ENCODE data around the gene FAM98B. TPM values are rescaled to one million over a fixed set of nuclear protein-coding genes. Genes with fewer than 3 reads are reported as not detected.

Gene FAM98B
- total and polyA plus RNA-seq, 4 experiments from 2014 or later: 3.3 to 26.3 (median 12.6) TPM

DNA sequence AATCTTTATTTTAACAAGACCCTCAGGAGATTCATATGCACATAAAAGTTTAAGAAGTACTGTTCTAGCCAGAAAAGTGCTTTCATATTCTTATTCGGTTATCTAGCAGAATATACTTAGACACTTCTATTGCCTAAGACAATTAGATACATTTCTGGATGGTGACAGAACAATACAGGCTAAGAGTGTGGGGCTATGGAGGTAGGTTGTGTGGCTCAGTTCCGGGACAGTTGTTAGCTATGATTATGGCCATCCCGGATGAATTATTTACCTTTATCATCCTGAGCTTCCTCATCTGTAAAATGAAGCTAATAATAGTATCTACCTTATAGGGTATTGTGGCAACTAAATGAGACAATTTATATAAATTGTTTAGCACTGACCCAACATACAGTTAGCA, 6.6 kb downstream of the FAM98B start:
- Histone ChIP-seq H3K4me1 (ENCODE audit: insufficient read depth, low read length) (peaks cover 13% of the 10 kb centered on the region), H3K4me3 (ENCODE audit: low read length in 2 of 2) (no peak overlapping the region), H3K27ac (ENCODE audit: low read depth, low read length) (no peak overlapping the region), H3K9me3 (ENCODE audit: control insufficient read depth in 1 of 2, low read length in 2 of 2) (no peaks in the 10 kb centered on the region), H3K27me3 (ENCODE audit: insufficient read depth, low read length) (no peaks in the 10 kb centered on the region), H3K36me3 (ENCODE audit: insufficient read depth, low read length) (no peaks in the 10 kb centered on the region)
- H3K27ac Mint-ChIP-seq: no peak overlapping the region
- CTCF ChIA-PET (ENCODE audit: partially characterized antibody): interaction anchor here (0.8 to 2.5 kb wide), 3 partner anchors 12 to 238 kb away, joined by 3 to 11 read pairs (median 7); no protein-coding TSS in a partner anchor
- H3K36me3 Mint-ChIP-seq: peaks cover 2 to 10% of the 10 kb centered on the region in 2 donors
- peaks cover 35 to 60% (median 39%) of the 10 kb centered on the region in 4 donors for H3K4me1 Mint-ChIP-seq
- H3K27me3 Mint-ChIP-seq: no peaks in the 10 kb centered on the region
- intact Hi-C loops (cut with micrococcal nuclease): no loop called here
- DNase-seq: no peak
- H3K4me3 Mint-ChIP-seq: no peak overlapping the region
- POLR2A ChIA-PET (ENCODE audit: partially characterized antibody): no interaction called here
- no peaks in the 10 kb centered on the region for H3K9me3 Mint-ChIP-seq

DNA sequence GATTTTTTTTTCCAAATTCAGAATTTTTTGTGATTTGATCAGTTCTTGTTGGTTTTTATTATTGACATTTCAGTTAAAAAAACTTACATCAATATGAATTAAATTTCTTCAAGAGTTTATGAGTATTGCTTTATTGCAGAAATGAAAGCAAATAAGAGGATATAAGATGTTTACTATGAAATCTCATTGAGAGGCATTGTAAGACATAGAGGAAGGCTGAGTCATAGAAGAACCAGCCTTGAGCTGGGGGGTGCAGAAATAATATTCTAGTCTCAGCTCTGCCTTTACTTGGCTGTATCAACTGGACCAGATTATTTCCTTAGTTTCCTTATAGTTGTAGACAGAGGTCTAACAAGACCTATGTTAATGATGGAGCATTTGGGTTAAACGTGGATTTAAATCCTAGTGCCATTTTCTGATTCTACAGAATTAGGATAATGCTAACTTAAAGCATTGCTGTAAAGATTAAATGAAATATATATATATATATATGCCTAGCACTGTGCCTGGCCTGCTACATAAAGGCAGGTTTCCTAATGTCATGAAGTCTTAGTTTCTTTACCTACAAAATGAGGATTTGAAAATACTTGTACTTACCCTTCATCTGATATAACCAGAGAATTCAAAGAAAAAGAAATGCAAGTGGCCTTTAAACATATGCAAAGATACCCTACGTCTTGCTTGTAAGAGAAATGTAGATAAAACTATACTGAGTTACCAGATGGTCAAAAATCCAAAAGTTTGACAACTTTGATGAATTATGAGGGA, 7.3 kb downstream of the FAM98B start:
- no peak overlapping the region for H3K4me3 Mint-ChIP-seq
- Histone ChIP-seq H3K9me3 (ENCODE audit: control insufficient read depth in 1 of 2, low read length in 2 of 2) (no peaks in the 10 kb centered on the region), H3K27ac (ENCODE audit: low read depth, low read length) (no peak overlapping the region), H3K27me3 (ENCODE audit: insufficient read depth, low read length) (no peaks in the 10 kb centered on the region), H3K36me3 (ENCODE audit: insufficient read depth, low read length) (no peaks in the 10 kb centered on the region), H3K4me1 (ENCODE audit: insufficient read depth, low read length) (peaks cover 6% of the 10 kb centered on the region), H3K4me3 (ENCODE audit: low read length in 2 of 2) (no peak overlapping the region)
- intact Hi-C loops (cut with micrococcal nuclease): no loop called here
- POLR2A ChIA-PET (ENCODE audit: partially characterized antibody): no interaction called here
- CTCF ChIA-PET (ENCODE audit: partially characterized antibody): interaction anchor here (0.8 to 2.5 kb wide), 3 partner anchors 11 to 238 kb away, joined by 3 to 11 read pairs (median 7); no protein-coding TSS in a partner anchor
- peaks cover 2 to 13% of the 10 kb centered on the region in 2 donors for H3K36me3 Mint-ChIP-seq
- peak overlapping the region in 1 of 7 donors; percentile 57 for H3K27ac Mint-ChIP-seq
- no peaks in the 10 kb centered on the region for H3K9me3 Mint-ChIP-seq
- no peak for DNase-seq
- H3K27me3 Mint-ChIP-seq: no peaks in the 10 kb centered on the region
- peaks cover 33 to 54% (median 35%) of the 10 kb centered on the region in 4 donors for H3K4me1 Mint-ChIP-seq

DNA sequence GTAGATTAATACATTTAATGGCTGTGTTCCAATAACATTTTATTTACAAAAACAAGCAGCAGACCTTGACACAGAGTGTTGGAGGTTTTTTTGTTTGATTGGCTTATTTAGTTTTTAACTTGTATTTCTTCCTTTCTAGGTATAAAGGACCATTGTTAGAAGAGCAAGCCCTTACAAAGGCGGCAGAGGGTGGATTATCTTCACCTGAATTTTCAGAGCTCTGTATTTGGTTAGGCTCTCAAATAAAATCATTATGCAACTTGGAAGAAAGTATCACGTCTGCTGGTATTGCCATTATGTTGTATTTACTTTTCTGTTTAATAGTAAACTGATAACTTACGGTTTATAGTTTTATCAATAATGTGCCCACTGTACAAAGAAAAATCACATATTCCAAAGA, 10.0 kb downstream of the FAM98B start:
- DNase-seq: no peak
- Mint-ChIP-seq H3K36me3 (peaks cover 6 to 9% of the 10 kb centered on the region in 2 donors), H3K4me3 (no peak overlapping the region), H3K27ac (no peak overlapping the region), H3K9me3 (no peaks in the 10 kb centered on the region), H3K27me3 (no peaks in the 10 kb centered on the region), H3K4me1 (peaks cover 23 to 34% (median 24%) of the 10 kb centered on the region in 4 donors)
- H3K27ac ChIP-seq (ENCODE audit: low read depth, low read length): no peak overlapping the region
- no peaks in the 10 kb centered on the region for H3K36me3 ChIP-seq (ENCODE audit: insufficient read depth, low read length)
- ChIA-PET CTCF (ENCODE audit: partially characterized antibody) (interaction anchor here (0.9 to 3.7 kb wide), 6 partner anchors 10 to 242 kb away, joined by 3 to 17 read pairs (median 6); partner anchors contain the start of gene FAM98B), POLR2A (ENCODE audit: partially characterized antibody) (interaction anchor here (1.2 to 1.7 kb wide), 3 partner anchors 9 to 236 kb away, joined by 4 to 10 read pairs (median 4); partner anchors contain the start of gene FAM98B)
- H3K9me3 ChIP-seq (ENCODE audit: control insufficient read depth in 1 of 2, low read length in 2 of 2): no peaks in the 10 kb centered on the region
- no peaks in the 10 kb centered on the region for H3K27me3 ChIP-seq (ENCODE audit: insufficient read depth, low read length)
- H3K4me1 ChIP-seq (ENCODE audit: insufficient read depth, low read length): peaks cover 3% of the 10 kb centered on the region
- no peak overlapping the region for H3K4me3 ChIP-seq (ENCODE audit: low read length in 2 of 2)
- intact Hi-C loops (cut with micrococcal nuclease): no loop called here

DNA sequence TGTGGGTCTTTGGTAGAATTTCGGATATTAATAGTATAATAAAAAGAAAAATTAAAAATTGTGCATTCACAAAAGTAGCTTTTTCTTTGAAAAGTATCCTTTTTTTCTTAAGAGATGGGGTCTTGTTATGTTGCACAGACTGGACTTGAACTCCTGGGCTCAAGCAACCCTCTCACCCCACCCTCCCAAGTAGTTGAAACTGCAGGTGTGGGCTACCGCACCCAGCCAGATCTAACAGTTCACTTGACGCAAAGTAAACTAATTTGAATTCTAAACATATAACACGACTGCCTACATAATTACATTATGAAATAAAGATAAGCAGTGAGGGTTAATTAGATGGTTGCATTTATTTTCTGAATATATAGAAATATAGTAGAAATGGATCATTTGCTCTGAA, 10.7 kb downstream of the FAM98B start:
- Histone ChIP-seq H3K27ac (ENCODE audit: low read depth, low read length) (no peak overlapping the region), H3K4me3 (ENCODE audit: low read length in 2 of 2) (no peak overlapping the region), H3K9me3 (ENCODE audit: control insufficient read depth in 1 of 2, low read length in 2 of 2) (no peaks in the 10 kb centered on the region), H3K27me3 (ENCODE audit: insufficient read depth, low read length) (no peaks in the 10 kb centered on the region), H3K4me1 (ENCODE audit: insufficient read depth, low read length) (no peaks in the 10 kb centered on the region), H3K36me3 (ENCODE audit: insufficient read depth, low read length) (no peaks in the 10 kb centered on the region)
- CTCF ChIA-PET (ENCODE audit: partially characterized antibody): interaction anchor here (0.6 to 3.7 kb wide), 7 partner anchors 10 to 243 kb away, joined by 3 to 17 read pairs (median 4); partner anchors contain the start of gene FAM98B
- POLR2A ChIA-PET (ENCODE audit: partially characterized antibody): interaction anchor here (1.2 to 1.7 kb wide), 3 partner anchors 10 to 234 kb away, joined by 3 to 10 read pairs (median 4); partner anchors contain the start of gene FAM98B
- Mint-ChIP-seq H3K27me3 (no peaks in the 10 kb centered on the region), H3K27ac (no peak overlapping the region), H3K4me3 (no peak overlapping the region), H3K36me3 (peaks cover 6 to 9% of the 10 kb centered on the region in 2 donors), H3K4me1 (peaks cover 16 to 27% (median 19%) of the 10 kb centered on the region in 4 donors), H3K9me3 (no peaks in the 10 kb centered on the region)
- no peak for DNase-seq
- intact Hi-C loops (cut with micrococcal nuclease): no loop called here

DNA sequence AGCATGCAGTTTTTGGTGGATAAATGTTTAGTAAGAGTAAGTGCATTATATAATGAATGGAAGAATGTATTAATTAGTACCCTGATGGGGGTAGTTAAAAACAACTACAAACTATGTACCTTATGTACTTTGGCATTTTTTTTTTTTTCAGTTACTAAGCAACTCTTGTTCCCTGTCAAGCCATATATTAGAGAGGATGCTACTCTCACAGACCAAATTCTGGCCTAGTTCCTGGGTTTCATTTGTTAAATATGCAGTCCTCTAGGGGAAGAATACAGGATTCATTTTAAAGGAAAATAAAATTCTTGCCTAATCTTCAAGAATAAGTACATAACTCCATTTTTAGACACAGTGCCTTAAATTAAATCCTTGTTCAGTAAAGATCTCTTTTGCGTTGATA, 16.9 kb downstream of the FAM98B start:
- POLR2A ChIA-PET (ENCODE audit: partially characterized antibody): interaction anchor here (0.7 kb wide), 1 partner anchor 215 kb away, joined by 3 read pairs; no protein-coding TSS in a partner anchor
- intact Hi-C loops (cut with micrococcal nuclease): loop anchor here (10.0 kb wide), 1 partner anchor 1284 kb away; no protein-coding TSS in a partner anchor
- H3K9me3 ChIP-seq (ENCODE audit: control insufficient read depth in 1 of 2, low read length in 2 of 2): no peaks in the 10 kb centered on the region
- H3K36me3 ChIP-seq (ENCODE audit: insufficient read depth, low read length): peaks cover 13% of the 10 kb centered on the region
- Mint-ChIP-seq H3K27ac (peak overlapping the region in 3 of 7 donors; percentile 32 to 55 (median 32)), H3K4me1 (peaks cover 6 to 9% (median 8%) of the 10 kb centered on the region in 4 donors), H3K27me3 (no peaks in the 10 kb centered on the region), H3K9me3 (no peaks in the 10 kb centered on the region), H3K36me3 (peaks cover 25 to 32% of the 10 kb centered on the region in 2 donors), H3K4me3 (no peak overlapping the region)
- no peaks in the 10 kb centered on the region for H3K27me3 ChIP-seq (ENCODE audit: insufficient read depth, low read length)
- no peak overlapping the region for H3K27ac ChIP-seq (ENCODE audit: low read depth, low read length)
- CTCF ChIA-PET (ENCODE audit: partially characterized antibody): interaction anchor here (1.0 to 7.3 kb wide), 6 partner anchors 16 to 237 kb away, joined by 3 to 110 read pairs (median 11); partner anchors contain the start of gene FAM98B
- peaks cover 5% of the 10 kb centered on the region for H3K4me1 ChIP-seq (ENCODE audit: insufficient read depth, low read length)
- no peak overlapping the region for H3K4me3 ChIP-seq (ENCODE audit: low read length in 2 of 2)
- DNase-seq: no peak

DNA sequence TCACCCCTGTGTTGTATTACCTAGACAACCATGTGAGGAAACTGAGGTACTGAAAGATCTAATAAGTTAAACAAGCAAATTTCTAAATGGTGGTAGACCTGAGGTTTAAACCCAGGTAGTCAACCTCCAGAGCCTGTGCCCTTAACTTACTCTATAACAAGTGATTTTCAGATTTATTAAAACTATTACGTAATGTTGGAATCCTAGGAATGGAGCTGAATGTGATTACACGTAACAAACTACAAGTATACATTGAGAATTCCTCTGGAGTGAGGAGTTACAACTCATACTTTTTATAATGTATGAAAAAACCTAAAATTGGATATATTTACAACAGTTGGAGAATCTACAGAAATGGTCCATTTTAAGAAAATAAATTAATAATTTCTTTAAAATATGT, 18.0 kb downstream of the FAM98B start:
- Mint-ChIP-seq H3K27ac (no peak overlapping the region), H3K9me3 (no peaks in the 10 kb centered on the region), H3K36me3 (peaks cover 25 to 37% of the 10 kb centered on the region in 2 donors), H3K4me3 (no peak overlapping the region), H3K4me1 (peaks cover 7 to 9% (median 8%) of the 10 kb centered on the region in 4 donors), H3K27me3 (no peaks in the 10 kb centered on the region)
- no peaks in the 10 kb centered on the region for H3K9me3 ChIP-seq (ENCODE audit: control insufficient read depth in 1 of 2, low read length in 2 of 2)
- intact Hi-C loops (cut with micrococcal nuclease): loop anchor here (10.0 kb wide), 1 partner anchor 1283 kb away; no protein-coding TSS in a partner anchor
- H3K4me1 ChIP-seq (ENCODE audit: insufficient read depth, low read length): peaks cover 5% of the 10 kb centered on the region
- no peak overlapping the region for H3K27ac ChIP-seq (ENCODE audit: low read depth, low read length)
- H3K36me3 ChIP-seq (ENCODE audit: insufficient read depth, low read length): peaks cover 16% of the 10 kb centered on the region
- ChIA-PET POLR2A (ENCODE audit: partially characterized antibody) (interaction anchor here (1.0 to 1.1 kb wide), 2 partner anchors 92 to 219 kb away, joined by 3 to 4 read pairs; no protein-coding TSS in a partner anchor), CTCF (ENCODE audit: partially characterized antibody) (interaction anchor here (1.0 to 7.3 kb wide), 10 partner anchors 11 to 1108 kb away, joined by 3 to 110 read pairs (median 8); partner anchors contain the start of genes FAM98B and THBS1)
- H3K27me3 ChIP-seq (ENCODE audit: insufficient read depth, low read length): no peaks in the 10 kb centered on the region
- no peak for DNase-seq
- no peak overlapping the region for H3K4me3 ChIP-seq (ENCODE audit: low read length in 2 of 2)
